Fibroblast of villous mesenchyme (primary cell): Measurements from ENCODE around the gene DARS1. TPM values are rescaled to one million over a fixed set of nuclear protein-coding genes. Genes with fewer than 3 reads are reported as not detected.

Experiments
- DNase-seq: peaks from one replicate; pipeline ENCODE4 v3.0.0-alpha.2; 2010; ENCODE audit warnings: low read depth
- H3K4me3 ChIP-seq: 2 replicates; pipeline ENCODE4 v1.5.1; 2011; ENCODE audit warnings: low read depth, mild to moderate bottlenecking, low read length
- CTCF ChIP-seq: IDR thresholded peaks from 2 replicates; pipeline ENCODE4 v1.5.1; 2012; ENCODE audit warnings: low read depth, mild to moderate bottlenecking, low read length; ENCODE audit not compliant: insufficient read depth
- total RNA-seq: library from RNA; depleted of rRNA; stranded (reverse); fragments of >200 nt; gene quantifications from 2 replicates; pipeline ENCODE4 v1.2.3, GENCODE V29; 2012

Gene DARS1
- total RNA-seq, 1 donor, result 94.1 TPM

GRCh38 chr2:136012315-136012714 is 26.9 kb upstream of the DARS1 start:
- no peak overlapping the region for H3K4me3 ChIP-seq
- TF ChIP-seq CTCF, result no peak
- no peak for DNase-seq

DNA sequence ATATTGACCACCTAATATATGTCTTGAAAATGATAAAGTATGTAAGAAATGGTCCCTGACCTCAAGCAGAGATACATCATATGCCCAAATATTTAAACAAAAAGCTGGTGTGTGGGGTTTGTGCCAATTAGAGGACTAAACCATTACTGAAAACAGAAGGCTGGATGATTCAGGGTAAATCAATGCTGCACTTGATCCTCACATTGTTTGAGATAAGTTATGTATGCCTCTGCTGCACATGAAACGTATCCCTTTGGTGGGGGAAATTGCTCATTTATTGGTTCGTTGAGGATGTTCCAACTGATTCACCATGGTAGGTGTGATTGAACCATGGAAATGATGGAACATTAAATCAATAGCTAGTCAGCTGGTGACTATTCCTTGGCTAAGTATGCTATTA is 24.7 kb upstream of the DARS1 start:
- no peak for TF ChIP-seq CTCF
- DNase-seq, result no peak
- H3K4me3 ChIP-seq, result no peak overlapping the region

GRCh38 chr2:136008205-136008865 is 22.9 kb upstream of the DARS1 start:
- TF ChIP-seq CTCF, result no peak
- DNase-seq, result no peak
- no peak overlapping the region for H3K4me3 ChIP-seq

DNA sequence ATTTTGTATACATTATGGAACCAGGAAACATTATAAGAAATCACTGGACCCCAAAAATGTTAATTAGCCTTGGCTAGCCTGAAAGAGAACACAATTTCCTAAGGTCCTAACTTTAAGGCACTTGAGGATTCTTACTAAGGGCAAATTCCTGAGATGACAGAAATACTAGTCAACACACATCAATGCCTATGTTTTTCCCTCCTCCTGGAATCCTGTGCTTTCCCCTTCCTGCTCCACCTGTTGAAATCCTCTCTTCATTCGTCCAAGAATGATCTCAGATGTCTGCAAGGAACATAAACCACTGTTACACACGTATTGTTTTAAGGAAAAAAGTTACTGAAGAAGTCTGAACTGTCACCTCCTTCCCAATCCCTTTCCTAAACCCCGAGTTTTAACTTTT is 21.2 kb upstream of the DARS1 start:
- no peak for DNase-seq
- no peak overlapping the region for H3K4me3 ChIP-seq
- no peak for TF ChIP-seq CTCF

DNA sequence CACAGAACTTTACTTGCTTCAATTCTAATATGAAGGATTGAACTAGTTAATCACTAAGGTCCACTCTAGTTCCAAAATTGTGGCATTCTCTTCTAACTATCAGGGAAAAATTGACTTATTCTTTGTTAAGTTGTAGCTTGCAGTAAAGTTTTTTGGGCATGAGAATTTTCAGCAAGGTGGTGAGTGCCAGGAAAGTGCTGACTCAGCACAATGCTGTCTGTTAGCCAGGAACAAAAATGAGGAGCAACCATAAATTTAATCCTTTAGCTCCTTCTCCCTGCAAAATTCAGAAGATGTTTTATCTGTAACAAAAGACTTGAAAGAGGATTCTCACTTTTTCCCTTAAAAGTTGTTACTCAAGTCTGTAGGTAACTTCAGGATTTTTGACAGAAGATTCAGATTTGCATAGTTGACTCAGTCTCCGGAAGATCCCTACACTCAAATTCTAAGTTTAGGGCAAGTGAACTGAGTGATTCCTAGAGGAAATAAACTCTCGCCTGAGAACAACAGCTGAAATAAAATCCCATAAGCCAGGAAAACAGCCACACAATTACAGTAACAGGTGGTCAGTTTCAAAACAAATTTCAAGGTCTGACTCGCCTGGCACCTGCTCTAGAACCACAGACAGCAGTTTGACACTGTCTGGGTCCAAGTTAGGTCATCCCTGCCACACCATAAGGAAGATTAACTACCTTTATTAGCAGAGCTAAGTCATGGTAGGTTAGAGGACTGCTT is 20.2 kb upstream of the DARS1 start:
- H3K4me3 ChIP-seq, result no peak overlapping the region
- TF ChIP-seq CTCF, result no peak
- no peak for DNase-seq

DNA sequence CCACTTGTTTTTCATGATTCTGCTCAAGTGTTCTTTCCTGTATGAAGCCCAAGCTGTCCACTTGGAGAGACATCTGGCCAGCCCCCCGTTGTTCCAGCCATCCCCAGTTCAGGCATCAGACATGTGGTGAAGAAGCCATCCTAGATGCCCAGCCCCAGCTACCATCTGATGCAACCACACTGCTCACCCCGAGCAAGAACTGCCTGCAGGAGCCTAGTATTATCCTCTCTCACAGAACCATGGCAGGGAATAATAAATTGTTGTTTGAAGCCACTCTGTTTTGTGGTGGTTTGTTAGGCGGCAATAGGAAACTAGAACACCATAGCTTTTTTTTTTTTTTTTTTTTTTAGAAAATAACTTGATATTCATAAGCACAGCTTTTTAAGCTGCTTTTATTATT is 19.5 kb upstream of the DARS1 start:
- no peak overlapping the region for H3K4me3 ChIP-seq
- no peak for TF ChIP-seq CTCF
- no peak for DNase-seq
